HG03342 (cell line): ENCODE data around the gene CTXN3.

Experiments
- ATAC-seq: cut with Tn5 transposase; IDR thresholded peaks from one replicate; pipeline ENCODE4 v1.9.1; 2021; ENCODE audit warnings: mild to moderate bottlenecking, moderate library complexity; ENCODE audit not compliant: unreplicated experiment

CTXN3 gene

DNA sequence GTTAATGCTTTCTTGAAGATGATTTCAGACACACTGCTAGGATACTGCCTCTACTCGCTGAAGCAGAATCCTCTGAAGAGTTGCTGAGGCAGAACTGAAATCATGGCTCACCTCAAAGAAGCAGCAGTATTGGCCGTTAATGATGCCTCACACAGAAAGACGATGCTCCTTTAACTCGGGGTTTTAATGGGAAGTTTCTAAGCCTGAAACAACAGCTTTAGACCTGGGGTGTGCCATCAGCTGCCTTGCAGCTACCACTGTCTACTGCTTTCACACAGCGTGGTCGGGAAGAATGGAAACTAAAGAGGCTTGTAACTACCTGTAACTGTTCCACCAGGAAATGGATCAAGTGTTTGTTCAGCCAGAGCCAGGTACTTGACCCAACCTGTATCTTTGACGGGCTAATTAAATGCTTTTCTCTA is at the start of gene CTXN3:
TSS of gene CTXN3 (plus strand) at position 65 of the 422 bp plus-strand sequence. CDS start 8,440 bp downstream, outside the sequence.
- no peak for ATAC-seq

DNA sequence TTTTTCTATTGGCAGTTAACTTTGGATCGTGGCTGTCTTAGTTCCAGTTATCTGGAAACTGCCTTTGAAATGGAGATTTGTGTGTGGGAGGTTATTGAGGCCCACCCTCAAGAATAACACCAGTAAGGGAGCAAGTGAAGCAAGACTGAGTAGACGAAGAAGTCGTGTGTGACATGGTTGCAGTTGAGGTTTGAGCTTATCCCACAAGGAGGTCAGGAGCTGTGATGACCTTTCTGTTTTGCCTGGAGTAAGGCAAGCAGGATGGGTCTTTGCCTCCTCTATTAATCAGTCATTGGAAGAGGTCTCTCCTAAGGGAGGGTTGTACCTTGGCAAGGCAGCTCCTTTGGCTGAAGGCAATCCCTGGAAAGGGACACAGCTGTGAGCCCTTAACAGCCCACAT is 49.6 kb upstream of the CTXN3 start:
- no peak for ATAC-seq

DNA sequence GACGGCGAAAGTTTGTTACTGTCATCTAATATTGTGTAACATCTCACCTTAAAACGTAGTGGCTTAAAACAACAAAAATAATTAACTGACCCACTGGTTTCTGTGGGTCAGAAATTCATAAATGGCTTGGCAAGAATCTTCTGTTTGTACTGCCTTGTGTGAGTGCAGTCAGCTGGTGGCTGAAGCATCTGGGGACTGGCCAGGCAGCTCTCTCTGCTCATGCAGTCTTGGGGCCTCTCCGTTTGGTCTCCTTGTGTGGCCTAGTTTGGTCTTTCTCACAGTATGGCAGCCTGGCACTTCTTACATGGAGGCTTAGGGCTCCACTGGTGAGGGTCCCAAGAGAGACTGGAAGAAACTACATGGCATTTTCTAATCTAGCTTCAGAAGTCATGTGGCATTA is 49.0 kb upstream of the CTXN3 start:
- no peak for ATAC-seq

DNA sequence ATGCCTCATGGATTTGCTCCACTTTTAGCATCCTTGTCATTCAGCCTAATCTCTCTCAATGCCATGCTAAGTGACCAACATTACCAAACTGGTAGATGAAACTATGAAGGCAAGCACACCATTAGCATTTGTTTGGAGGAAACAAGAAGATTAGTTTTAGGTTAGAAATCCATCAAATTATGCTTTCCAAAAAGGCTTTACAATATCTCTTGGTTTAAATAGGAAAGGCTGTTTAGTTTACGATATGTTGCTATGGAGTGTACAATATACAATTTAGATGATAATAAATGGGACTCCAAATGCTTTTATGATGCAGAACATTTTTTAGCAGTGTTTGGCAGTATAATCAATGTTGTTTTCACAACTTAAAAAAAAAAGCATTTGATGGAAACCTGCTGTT is 47.8 kb upstream of the CTXN3 start:
- ATAC-seq, result no peak

DNA sequence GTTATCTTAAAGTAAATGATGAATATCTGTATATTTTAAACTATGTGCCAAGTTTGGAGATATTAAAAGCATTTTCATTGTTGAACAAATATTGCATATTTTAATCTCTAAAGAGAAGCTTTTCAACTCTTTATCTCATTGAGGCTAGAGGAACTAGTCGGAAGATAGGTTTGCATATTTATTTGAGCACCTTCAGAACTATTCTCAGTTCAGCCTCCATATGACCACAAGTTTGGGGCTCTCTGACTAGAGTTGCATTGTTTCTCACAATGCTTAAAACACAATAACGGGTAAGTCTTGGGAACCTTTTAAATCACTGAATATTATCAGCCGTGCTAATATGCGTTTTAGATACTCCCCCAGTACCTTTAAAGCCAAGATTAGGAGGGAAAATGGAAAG is 47.3 kb upstream of the CTXN3 start:
- no peak for ATAC-seq

DNA sequence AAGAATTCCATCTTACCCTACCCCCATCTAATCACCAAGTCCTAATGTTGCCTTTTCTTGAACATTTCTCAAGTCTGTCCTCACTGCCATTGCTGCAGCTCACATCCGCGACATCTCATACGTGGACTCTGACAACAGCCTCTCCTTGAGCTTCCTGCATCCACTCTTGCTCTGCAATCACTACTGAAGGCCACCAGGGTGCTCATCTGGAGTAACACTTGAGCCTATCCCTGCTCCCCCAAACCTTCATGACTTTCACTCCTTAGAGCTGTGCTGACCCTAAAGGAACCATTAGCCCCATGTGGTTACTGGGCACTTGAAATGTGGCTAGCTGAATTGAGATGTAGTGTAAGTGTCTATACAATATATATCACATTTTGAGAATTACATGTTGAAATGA is 46.4 kb upstream of the CTXN3 start:
- ATAC-seq, result peak; percentile 70

DNA sequence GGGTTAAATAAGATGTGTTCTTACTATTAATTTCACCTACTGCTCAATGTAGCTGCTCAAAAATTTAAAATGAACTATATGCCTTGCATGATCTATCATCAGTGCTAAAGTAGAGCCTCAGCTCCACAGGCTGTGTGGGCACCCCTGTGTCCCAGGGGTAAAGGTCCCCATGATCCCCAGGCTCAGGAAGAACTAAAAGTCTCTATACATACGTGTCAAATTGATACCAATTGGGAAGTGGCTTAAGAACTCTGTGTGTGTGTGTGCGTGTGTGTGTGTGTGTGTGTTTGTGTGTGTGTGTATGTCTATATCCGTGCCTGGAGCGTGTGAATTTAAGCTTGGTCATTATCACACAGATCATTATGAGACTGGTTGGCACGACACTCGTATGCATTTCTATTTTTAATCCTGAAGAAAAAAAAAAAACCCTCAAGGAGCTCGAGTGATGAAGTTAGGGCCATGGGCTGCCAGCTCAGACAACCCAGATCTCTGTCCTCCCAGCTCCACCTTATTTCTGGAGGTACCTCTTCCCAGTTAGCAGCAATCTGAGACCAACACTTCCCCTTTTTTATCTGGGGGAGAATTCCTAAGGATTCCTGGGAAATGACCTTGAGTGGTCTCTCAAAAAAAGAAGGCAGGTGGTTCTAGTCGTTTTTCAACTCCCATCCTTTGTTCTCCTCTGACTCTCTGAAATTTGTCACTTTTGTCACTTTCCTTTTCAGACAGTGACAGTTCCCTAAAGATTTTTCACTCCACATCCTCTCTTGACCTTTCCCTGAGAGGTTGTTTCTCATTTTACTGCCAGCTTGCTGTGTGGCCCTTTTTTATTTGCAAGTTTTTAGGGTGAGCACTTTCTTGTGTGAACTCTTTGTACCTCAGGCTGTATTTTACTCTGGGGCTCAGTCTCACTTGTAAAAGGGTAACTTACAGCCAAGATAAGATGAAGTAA is 45.7 kb upstream of the CTXN3 start:
- ATAC-seq, result no peak

DNA sequence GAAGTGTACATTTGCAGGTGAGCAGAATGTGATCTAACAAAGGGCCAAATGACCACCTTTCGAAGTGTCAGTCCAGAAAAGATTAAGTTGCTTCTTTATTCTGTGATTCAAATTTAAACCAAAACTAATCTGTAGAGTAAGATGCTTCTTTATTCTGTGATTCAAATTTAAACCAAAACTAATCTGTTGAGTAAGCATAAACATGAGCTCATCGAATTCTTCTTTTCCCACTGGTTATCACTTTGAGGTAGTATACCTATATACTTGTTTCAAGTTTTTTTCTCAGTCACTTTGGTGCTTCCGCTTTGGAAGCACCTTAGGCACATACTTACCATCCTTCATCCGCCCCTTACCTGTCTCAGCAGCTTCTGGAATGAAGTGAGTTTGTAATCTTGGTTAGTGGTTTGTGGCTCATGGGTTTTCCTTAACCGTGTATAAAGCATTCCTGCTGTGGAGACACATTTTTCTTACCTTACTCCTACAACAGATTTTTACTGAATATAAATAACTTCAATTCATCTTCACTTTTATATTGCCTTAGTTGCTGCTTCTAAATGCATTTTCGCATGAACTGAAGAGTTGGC is 40.7 kb upstream of the CTXN3 start:
- no peak for ATAC-seq

DNA sequence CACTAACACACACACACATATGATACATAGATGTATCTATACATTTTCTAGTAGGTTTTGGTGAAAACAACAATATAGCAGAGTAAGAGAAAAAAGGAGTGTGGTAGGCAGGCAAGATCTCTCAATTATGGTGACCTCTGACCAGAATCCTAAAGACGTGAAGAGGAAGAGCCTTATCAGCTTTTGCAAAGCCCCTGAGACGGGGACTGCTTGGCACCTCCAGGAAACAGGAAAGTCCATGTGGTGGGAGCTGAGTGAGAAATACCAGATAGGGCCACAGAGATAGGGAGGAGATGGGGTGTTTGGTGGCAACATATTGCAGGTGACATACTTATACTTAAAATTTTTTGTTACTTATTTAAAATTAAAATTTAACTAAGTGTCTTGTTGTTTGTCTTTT is 39.9 kb upstream of the CTXN3 start:
- no peak for ATAC-seq

DNA sequence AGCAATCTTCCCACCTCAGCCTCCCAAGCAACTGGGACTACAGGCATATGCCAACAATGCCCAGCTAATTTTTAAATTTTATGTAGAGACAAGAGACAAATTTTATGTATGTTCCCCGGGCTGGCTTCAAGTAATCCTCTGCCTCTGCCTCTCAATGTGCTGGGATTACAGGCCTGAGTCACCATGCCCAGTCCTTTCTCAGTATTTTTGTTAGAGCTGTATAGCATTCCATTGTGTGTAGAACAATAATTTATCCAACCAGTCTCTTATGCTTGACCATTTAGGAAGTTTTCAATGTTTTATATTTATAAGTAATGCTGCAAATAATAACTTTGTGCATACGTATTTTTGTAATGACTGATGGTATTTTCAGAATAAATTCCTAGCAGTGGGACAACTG is 38.9 kb upstream of the CTXN3 start:
- ATAC-seq, result no peak

DNA sequence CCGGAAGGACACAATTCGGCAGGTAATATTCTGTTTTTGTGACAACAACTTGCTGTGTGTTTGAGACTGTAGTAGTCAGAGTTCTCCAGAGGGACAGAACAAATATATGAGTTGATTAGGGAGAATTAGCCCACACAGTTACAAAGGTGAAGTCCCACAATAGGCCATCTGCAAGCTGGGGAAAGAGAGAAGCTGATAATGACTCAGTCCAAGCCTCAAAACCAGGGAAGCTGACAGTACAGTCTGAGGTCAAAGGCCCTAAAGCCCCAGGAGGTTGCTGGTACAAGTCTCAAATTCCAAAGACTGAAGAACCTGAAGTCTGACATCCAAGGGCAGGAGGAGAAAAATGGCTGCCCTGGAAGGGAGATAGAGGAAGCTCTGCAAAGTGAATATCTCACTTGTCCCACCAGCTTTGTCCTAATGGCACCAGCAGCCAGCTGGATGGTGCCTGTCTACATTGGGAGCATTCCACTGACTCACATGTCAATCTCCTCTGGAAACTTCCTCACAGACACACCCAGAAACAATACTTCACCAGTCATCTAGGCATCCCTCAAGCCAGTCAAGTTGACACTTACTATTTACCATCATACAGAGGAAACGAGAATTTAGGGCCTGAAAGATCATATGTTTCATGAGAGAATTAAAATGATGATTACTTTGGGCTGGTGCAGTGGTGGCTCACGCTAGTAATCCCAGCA is 36.3 kb upstream of the CTXN3 start:
- ATAC-seq, result no peak

DNA sequence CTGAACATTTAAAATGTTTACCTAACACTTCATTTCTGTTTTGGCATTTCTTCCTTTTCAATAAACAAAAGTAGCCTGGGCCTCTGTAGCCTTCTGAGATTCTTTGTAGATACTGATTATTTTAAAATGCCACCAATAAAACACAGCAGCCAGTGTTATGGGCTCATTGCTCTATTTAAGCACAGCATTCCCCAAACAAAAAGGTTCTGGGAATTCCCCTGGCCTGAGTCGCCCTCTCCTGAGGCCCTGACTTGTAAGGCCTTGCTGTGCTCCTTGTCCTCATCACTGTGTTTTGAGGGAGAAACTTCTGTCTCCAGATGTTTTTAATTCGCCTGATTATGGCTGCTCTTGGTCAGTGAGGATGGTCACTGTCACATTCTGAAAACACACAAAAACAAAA is 33.0 kb upstream of the CTXN3 start:
- ATAC-seq, result no peak

DNA sequence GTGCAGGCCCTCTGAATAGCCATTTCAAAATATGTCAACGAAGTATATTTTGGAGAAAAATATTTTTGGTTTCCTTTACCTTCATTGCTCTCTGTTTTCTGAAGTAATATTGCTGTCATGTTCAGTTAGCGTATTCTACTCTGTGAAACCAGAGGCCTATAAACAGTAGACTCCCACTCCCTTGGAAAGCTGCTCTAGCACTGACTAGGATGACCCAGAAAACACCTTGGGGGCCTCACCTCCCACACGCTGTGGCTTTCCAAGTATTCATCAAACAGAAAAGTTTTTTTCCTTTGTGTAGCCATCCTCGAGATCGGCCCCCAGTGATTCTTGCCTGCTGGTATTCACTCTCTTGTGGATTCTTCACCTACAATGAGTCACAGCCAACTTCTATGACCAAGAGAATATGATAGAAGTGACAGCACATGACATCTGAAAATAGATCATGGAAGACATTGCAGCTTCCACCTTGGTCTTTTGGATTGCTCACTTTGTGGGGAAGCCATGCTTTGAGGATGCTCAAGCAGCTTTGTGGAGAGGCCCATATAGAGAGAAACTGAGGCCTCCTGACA is 28.9 kb upstream of the CTXN3 start:
- no peak for ATAC-seq

DNA sequence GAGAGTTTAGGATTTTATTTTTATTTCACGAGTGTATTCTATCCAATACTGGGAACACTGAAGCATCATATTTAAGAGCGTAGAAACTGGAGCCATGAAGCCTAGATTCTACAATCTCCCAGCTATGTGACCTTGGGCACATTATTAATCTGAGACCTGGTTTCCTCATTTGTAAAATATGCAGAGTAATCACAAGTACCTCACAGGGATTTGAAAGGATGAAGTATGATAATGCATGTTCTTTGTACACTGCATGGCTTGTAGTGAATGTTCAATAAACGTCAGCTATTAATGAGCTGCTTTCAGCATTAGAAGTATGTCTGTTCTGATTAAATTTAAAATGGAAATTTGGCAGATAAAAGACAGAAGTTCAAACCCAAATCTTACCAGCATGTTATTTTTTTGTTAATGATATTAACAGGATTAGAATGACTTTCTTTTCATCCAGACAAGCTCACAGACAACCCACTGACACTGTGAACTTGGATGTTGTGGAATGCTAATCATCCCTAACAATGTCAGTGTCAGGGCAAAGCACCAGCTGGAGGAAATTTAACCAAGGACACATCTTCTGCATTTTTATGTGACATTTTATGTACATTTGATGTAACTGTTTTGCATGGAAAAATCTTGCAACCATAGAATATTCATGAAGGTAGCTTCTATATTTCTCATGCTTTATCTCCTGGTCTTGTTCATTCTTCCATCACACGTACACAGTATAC is 27.1 kb upstream of the CTXN3 start:
- ATAC-seq, result no peak

DNA sequence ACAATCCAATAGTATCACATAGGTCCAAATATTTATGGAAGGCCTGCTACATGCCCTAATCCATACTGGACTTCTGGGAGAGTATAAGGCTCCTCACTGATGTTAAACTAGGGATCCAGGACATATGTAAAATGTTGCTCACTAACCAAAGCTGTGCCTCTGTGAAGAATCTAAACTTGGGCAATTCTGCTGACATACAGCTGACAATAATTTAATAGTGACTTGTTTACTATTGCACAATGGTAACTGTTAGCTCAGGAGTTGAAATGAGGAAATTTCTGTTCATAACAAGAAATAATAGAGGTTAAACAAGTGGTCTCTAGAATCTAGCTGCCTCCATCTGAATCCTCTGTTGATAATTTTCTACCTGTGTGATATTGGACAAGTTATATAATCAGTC is 14.9 kb upstream of the CTXN3 start:
- no peak for ATAC-seq

DNA sequence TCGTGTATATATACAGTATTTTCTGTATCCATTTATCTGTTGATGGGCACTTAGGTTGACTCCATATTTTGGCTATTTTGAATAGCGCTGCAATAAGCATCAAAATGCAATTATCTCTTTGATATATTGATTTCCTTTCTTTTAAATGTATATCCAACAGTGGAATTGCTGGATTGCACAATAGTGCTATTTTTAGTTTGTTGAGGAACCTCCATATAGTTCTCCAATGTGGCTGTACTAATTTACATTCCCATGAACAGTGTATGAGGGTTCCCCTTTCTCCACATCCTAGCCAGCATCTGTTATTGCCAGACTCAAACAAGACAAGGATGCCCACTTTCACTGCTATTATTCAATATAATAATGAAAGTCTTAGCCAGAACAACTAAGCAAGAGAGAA is 9.1 kb upstream of the CTXN3 start:
- no peak for ATAC-seq

DNA sequence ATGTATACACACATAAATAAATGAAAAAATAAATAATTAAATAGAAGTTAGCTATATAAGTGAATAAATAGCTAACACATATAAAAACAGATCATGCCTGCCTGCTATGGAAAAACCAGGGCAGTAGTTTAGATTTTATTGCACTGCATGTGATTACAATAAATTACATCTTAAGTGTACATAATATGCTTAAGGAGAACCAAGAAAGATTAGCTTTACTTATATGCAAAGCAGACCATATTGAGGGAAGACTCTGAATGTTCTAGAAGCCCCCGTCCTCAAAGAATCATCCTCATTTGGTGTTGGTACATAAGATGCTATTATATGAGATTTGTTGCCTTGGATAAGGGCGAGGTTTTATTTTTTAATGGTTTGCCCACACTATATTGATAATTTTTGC is 5.9 kb upstream of the CTXN3 start:
- no peak for ATAC-seq

DNA sequence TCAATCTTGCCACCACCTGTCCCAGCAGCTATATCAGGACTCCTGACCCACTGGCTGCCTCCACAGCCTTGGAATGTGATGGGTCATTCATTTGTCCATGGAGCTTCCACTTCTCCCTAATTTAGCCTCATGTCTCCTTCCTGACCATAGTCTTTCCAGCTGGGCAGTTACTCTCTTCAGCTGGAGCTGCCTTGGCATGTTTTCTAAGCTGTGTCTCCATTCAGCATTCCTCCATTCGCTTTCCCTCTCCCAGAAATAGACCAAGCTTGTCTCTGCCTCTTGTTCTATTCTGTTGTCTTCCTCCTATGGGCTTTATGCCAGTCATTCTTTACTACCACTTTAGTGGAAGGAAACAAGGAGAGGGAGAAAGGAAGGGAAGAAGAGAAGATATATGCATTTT is 5.3 kb upstream of the CTXN3 start:
- no peak for ATAC-seq

DNA sequence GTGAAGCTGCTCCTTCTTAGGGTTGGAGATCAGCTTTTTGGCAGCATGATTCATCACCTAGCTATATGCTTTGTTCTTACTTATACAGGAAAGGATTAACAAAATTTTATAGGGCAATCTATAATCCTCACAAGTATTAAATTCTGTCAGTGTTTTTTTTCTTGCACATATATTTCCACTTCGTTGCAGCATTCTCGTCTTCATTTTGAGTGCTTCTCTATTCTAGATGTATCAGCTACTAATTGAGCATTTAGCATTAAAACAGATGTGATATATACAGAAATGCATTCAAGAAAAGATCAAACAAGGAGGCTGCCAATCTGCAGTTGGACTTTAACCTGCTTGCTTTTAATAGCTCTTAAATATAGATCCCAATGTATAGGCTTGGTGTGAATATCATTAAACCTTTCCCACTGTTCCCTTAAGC is 3.6 kb upstream of the CTXN3 start:
- ATAC-seq, result no peak

DNA sequence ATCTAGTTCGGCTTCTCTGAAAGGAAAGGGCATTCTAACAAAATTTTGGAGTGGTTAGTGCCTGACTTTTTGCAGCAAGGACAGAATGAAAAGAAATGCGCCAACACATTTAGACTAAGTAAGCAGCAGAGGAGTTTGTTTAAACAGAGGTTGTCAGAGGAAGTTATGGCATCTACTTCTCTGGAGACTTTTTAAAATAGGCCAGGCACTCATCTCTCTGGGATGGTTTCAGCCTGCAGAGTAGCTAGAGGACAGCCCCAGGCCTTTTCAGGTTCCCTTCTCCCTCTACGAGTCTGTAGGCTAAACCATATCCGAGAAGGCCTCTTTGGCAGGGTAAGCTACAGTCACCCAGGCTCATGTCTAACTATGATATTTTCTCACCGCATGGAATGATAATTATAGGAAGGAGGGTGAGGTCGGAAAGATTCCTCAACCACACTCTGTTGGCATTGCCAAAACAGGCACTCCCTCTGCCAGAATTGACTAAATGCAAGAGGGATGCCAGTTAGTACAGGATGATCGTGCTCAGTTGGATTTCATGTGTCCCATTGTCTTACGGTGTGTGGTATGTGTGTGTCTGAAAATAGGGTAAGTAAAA is 1.4 kb upstream of the CTXN3 start:
- ATAC-seq, result no peak
